Dermis blood vessel endothelial cell (primary cell): Measurements from ENCODE around the gene LIPN. TPM values are rescaled to one million over a fixed set of nuclear protein-coding genes. Genes with fewer than 3 reads are reported as not detected.
"Not testable (repeated sequence)": the region's sequence is repeated elsewhere in the genome, so short reads cannot be mapped to it uniquely, and the experiment has no call there.

Source experiments
- DNase-seq: peaks from one replicate; pipeline ENCODE4 v3.0.0; 2010
- total RNA-seq: library from RNA; depleted of rRNA; stranded (reverse); fragments of >200 nt; gene quantifications from 2 replicates; pipeline ENCODE4 v1.2.3, GENCODE V29; 2014

LIPN gene, protein sequence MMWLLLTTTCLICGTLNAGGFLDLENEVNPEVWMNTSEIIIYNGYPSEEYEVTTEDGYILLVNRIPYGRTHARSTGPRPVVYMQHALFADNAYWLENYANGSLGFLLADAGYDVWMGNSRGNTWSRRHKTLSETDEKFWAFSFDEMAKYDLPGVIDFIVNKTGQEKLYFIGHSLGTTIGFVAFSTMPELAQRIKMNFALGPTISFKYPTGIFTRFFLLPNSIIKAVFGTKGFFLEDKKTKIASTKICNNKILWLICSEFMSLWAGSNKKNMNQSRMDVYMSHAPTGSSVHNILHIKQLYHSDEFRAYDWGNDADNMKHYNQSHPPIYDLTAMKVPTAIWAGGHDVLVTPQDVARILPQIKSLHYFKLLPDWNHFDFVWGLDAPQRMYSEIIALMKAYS
- total RNA-seq, result not detected in 2 replicates

DNA sequence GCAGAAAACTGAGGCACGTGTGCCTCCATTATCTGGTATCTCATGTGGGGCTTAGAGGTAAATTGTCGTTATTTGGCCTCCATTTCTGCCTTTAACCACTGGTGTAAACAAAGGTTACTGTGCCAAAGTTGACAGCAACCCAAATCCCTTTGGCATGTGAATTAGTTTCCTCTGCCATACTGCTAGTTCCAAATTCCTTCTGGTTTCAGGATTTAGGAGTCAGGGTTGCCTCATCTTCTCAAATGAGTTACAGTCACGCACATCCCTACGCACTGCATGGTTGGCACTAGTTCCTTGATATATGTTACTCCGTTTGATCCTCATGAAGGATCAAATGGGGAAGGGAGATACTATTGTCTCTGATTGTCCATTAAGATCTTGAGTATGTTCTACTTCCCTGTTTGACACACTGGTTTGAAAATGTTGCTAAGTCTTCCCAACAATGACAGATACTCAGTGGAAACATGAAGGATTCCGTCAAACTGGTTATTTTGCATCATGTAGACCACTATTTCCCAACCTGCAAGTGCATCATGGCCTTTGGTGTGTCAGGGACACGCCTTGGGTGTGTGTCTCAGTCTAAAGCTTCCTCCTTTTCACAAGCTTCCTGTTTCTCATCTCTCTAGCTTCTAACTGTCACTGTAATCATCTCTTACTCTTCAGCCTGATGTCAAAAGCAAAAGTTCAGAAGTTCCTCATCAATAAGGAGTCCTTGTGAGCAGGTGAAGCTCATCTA, at the start of gene LIPN:
Gene LIPN (plus strand): TSS at position 655 of the 736 bp plus-strand sequence. CDS start 1,386 bp downstream, outside the sequence.
- no peak for DNase-seq

DNA sequence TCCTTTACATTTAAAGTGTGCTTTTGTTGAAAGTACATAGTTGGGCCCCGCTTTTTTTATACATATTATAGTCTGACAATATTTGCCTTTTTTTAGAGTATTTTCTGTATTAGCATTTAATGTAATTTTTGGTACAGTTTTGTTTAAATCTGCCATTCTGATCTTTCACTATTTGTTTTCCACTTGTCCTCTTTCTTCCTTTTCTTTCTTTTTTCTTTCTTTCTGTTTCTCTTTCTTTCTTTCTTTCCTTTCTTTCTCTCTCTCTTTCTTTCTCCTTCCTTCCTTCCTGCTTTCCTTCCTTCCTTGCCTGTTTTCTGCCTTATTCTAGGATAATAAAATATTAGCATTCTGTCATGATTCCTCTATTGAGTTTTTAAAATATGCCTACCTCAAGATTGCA, 44.3 kb upstream of the LIPN start:
- DNase-seq, result no peak

DNA sequence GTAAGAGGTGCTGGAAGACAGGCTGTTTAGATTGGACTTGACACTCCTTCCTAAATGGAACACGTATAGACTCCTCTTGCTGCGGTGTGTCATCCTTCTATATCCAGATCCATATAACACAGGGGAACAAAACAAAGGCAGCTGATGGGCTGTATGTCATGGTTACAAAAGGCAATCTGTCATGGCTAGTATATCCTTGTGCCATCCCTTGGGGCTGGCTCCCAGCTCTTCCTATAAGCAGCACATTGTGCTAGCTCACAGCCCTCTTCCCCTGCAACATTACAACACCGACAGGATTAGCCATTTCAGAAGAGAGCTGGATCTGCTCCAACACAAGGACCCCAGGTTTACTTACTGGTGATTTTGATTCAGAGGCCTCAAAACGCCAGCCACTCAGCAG, 38.4 kb upstream of the LIPN start:
- no peak for DNase-seq

DNA sequence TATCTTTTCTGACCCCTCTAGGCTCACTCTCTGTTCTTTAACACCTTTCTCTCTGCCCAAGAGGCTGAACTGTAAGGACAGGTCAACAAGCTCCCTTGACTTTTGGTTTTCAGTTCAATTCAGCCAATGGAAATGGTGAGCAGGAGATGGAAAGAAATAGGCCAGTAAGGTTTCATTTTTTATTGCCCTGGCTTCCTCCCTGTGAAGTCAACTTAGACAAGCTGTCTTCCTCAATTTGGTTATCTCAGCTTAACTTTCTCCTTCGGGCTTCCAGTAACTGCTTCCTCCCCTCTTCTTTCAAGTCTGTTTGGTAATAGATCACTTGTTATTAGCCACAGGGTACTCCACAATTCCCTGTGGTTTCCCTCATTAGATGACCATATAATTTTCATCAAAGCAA, 34.0 kb upstream of the LIPN start:
- DNase-seq, result no peak

DNA sequence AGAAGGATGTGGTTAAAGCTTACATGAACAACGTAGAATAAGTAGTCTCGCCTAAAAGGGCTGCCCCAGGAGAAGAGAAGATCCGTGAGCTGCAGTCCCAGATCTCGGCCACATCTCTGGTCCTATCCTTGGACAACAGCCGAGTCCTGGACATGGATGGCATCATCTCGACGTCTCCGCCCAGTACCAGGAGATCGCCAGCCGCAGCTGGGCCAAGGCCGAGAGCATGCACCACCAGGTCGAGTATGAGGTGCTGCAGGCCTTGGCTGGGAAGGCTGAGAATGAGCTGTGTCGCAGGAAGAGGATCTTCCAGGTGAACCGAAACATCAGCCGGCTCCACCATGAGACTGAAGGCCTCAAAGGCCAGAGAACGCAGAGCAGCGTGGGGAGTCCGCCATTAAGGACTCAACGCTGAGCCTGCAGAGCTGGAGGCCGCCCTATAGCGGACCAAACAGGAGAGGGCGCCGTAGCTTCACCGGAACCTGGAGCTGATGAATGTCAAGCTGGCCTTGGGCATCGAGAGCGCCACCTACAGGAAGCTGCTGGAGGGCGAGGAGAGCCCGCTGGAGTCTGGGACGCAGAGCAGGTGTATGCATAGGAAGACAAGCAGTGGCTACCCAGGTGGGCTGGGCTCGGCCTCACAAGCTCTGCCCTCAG, 31.6 kb upstream of the LIPN start:
- DNase-seq, result peak; percentile 15

DNA sequence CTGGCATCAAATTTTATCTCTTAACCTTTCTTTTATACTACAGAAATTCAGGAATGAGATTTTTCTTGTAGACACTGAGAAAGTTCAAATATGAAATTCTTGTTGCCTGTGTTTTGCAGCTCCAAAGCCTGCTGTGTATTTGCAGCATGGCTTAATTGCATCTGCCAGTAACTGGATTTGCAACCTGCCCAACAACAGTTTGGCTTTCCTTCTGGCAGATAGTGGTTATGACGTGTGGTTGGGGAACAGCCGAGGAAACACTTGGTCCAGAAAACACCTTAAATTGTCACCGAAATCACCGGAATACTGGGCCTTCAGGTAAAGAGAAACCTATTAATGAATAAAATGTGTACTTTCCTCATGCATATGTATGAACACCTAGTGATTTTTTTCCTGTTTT, 29.0 kb upstream of the LIPN start:
- DNase-seq, result no peak

DNA sequence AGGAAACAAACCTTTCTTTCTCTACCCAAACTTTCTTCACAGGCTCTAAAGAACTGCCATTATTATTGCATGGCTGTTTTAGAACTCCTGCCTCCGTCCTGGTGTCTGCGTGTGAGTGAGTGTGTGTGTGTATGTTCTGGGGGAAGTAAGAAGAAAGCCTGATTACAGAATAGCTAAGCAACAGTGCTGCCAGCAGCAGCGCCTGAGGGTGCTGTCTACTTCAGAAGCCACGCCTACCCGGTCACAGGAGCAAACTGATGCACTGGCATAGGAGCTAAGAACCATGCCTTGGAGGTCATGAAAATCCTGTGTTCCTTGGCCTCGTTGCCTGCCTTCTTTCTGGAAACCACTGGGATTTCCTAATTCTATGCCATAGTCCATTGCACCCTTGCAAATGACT, 28.5 kb upstream of the LIPN start:
- no peak for DNase-seq

DNA sequence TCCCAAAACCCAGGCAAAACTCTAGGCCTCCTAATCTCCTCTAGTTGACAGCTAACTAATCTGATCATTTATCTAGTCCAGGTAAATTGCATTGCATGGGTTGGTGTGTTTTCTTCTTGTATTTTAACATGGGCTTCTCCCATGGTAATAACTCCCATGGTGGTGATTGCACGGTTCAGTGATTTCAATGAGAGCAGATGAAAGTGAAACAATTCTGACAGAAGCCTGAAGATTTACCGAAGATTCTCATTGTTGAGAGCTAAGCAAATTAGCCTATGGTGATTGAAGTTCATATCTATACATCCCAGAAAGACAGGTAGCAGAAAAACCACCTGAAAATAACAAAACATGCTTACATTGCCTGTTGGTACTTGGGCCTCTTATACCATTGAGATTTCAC, 26.6 kb upstream of the LIPN start:
- DNase-seq, result no peak

DNA sequence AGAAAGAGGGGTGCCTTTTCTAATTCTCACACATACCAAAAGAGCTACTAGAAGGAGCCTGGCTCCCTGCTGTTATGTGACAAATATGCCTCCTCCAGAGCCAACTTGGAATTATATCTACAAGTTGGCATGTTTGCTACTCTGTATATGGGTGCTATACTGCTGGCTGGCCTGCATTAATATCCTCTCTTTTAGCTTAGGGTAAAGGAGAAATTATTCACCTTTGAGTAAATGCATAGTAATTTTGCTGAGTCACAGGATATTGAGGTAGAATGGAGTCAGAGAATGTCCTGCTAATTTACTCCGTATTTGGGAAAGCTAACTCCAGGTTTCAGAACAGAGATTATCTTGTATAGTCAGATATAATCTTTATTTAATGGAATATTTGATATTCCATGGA, 24.2 kb upstream of the LIPN start:
- no peak for DNase-seq

DNA sequence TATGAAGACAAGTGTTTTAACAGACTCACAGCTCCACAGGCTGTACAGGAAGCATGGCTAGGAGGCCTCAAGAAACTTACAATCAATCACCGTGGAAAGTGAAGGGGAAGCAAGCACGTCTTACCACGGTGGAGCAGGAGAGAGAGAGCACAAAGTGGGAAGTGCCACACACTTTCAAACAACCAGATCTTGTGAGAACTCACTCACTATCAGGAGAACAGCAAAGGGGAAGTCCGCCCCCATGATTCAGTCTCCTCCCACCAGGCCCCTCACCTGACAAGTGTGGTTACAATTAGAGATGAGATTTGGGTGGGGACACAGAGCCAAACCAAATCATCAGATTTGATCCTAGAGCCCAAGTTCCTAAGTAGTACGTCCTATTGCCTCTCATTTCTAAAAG, 17.9 kb upstream of the LIPN start:
- not testable (repeated sequence) for DNase-seq

DNA sequence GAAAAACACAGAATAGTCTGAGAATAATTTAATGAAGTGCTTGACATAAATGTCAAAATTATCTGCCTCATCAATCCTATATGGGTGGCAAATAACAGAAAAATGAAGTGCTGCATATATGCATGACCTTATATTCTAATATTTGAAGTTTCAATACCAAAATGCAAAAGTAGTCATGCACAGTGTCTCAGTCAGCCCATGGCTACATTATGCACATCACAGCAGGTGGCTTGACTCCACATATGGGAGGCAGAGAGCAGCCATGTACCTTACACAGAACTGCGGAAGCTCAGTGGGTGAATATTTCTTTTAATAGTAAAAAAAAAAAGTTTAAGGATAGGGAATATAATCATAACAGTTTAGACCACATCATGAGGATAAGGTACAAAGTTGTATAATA, 17.4 kb upstream of the LIPN start:
- DNase-seq, result no peak

DNA sequence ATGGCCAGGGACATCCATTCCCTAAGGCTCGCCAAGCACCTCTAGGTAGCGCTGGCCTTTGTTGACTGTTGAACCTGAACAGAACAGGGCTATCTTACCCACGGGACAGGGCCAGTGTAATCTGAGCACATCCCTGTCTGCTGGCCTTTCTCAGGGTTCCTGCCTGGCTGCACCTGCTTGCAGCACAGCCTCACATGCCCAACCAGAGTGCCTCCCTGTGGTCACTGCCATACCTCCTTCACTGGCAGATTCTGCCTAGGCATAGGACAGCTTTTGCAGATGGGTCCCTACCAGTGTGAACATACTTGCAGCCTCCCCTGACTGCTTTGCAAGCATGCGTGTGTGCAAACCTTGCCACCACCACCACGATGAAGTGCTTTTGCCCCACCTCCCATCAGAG, 15.8 kb upstream of the LIPN start:
- DNase-seq, result no peak

DNA sequence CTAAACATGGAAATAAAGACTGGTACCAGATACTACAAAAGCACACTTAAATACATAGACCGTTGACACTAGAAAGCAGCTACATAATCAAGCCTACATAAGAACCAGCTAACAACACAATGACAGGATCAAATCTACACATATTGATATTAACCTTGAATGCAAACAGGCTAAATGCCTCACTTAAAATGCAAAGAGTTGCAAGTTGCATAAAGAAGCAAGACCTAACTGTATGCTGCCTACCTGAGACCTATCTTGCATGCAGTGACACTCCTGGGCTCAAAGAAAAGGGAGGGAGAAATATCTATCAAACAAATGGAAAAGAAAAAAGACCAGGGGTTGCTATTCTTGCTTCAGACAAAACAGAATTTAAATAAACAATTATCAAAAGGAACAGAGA, 14.2 kb upstream of the LIPN start:
- DNase-seq, result no peak

DNA sequence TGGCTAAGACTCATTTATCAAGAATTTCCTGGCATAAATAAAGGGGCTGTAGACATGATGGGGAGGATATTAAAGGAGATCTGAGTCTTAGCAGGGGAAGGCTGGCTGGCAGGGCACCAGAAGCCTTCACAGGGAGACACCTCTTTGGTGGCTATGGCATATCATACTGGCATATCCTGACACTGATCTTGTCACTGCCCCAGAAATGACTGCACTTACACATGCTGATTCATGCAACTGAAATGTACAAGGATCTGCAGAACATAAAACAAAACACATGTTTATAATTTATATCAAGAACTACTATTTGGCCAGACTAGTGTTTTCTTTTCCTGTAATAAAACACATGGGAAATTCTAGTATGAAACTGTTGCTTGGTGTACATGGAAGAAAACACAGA, 5.5 kb upstream of the LIPN start:
- peak; percentile 2 for DNase-seq

DNA sequence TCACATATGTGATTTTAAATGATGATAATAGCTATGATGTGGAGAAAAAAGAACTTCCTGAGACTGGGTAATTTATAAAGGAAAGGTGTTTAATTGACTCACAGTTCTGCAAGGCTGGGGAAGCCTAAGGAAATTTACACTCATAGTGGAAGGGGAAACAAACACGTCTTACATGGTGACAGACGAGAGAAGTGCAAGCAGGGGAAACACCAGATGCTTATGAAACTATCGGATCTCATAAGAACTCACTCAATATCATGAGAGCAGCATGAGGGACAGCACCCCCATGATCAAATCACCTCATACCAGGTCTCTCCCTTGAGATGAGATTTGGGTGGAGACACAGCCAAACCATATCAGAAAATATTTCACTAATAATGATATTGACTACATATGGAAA, 4.1 kb upstream of the LIPN start:
- DNase-seq, result no peak

DNA sequence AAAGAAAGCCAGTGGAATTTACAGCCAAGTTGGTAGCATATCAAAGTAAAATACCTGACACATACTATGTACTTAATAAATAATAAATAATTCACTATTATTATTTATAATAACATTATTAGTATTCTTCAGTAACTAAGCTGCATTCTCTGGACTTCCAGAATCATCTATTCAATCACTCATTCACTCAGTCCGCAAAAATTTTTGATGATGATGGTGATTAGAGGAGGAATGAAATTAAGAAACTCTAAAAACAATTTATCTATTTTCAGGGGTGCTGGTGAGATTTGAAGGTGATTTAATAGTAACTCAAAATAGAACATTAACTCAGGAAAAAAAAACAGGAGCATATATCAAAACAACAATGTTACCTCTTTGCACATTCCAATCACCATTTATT, 3.2 kb upstream of the LIPN start:
- no peak for DNase-seq

DNA sequence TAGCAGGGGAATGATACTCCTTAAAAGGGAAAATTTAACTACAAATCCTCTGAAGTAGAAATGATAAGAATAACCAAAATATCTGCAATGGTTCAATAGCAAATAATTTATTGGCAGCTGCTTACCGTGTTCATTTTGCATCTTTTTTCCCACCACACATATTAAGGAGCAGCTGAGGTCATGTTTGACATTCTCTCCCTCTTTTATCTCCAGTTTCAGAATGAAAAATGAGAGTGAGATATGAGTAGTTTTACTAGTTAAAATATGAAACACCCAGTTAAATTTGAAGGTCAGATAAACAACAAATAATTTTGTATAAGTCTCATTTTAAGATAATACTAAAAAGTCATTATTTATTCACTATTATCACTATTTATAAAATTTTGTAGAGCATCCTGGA, 3.1 kb downstream of the LIPN start:
- DNase-seq, result no peak

DNA sequence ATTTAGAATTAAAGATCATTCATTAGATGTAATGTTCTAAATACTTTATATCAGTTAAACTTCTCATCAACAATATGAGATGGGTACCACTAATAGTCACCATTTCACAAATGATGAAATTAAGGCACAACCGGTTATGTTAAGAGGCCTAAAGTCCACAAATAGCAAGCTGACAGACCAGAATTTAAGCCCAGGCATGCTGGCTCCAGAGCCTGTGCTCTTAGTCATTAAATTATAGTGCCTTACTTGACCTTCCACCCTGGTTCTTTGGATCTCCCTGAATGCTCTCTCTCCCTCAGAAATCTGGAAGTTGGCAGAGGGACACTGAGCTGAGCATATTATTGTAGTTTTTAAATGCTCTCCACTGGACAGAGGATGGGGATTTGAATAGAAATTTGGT, 3.6 kb downstream of the LIPN start:
- no peak for DNase-seq

DNA sequence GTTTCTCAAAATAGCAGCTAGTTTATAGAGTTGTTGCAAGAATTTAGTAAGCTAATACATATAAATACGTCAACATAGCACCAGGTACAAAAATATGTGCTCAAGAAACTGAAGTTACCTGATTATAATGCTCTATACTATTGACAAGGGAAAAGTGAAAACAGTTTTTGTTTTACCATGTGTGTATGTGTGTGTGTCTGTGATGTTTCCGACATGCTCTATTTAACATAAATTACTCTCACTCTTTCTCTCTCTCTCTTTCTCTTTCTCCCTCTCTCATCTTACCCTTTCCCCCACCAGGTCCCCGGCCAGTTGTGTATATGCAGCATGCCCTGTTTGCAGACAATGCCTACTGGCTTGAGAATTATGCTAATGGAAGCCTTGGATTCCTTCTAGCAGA, 4.3 kb downstream of the LIPN start:
- DNase-seq, result no peak

DNA sequence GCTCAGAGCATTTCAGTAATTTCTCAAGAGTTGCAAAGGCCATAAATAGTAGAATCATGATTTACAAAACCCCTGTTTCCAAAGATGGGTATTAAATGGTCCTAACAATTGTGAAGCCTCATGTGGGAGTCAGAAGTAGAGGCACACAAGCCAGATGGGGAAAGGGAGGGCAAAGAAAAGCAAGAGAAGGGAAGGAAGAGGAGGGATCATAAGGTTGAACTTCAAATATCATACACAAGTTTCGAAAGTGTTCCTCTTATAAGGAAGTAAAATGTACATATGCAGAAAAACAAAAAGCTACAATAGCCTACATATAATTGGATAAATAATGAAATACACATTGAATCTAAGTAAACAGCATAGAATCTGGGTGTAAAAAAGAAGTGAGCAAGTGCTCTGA, 6.0 kb downstream of the LIPN start:
- no peak for DNase-seq

DNA sequence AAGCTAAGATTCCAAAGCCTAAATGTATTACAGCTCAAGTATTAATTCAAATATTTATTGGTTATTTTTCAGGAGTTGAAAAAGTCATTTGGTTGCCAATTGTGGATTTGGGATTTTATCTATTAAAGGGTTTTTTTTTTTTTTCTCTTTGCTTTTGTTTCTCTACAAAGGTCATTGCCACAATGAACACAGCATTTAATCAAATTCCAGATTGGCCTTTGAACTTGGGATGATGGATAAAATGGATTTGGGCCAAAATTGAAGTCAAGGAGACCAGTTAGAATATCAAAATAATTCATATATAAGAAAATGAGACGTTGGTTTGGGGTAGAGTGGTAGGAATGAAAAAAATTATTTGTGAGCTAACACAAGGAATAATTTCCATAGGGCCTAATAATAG, 9.6 kb downstream of the LIPN start:
- no peak for DNase-seq

DNA sequence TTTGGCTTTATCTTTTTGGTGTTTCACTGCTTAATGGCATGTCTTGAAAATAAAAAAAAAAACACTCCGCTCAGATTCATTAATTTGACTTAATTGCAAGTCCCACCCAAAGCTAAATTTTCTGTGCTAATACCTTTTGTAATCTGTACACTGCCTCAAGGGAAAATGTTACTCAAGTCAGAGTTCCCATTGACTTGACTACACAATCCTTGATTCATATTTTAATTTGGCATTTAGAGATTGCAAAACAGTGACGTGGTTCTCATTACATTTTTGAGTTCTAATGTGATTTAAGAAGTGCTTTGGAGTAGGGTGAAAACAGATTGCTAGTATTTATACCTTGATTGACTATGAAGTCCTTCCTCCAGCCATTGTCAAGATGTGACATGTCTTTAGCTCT, 21.4 kb downstream of the LIPN start:
- no peak for DNase-seq

DNA sequence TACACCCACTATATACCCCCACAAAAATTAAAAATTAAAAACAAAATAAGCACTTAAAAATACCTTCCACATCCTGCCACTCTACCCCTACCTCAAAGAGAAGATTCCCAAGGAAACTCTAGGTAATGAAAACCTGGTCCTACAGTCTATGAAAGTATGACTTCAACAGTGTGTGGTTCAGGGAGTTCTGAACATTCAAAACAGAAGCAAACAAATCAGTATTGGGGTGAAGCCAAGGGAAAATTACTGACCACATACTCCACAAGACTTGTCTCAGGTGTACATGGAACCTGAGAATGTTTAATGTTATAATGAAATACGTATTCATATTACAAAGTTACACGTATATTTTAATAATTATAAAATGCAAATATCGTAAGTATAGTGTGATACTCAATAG, 22.4 kb downstream of the LIPN start:
- DNase-seq, result no peak

DNA sequence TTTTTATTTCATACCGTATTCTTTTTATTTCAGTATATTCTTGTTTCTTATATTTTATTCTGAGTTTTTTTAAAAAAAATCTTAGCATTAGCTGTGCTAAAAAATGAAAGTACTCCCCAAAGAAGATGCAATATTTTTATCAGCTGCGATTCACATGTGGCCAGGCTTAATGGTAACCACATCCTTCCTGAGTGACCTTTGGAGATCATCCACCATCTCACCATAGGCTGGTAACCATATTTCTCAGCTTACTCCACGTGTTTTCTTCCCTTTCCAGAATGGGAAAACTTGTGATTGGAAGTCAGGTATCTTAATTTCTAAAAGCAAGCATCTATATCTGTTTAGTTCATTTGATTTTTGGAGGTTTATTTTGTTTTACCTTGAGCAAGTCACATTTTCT, 23.9 kb downstream of the LIPN start:
- DNase-seq, result no peak
